ENCODE measurements around the gene ZBTB20. TPM values are rescaled to one million over a fixed set of nuclear protein-coding genes. Genes with fewer than 3 reads are reported as not detected.

ZBTB20 gene
- total RNA-seq, 1 experiment from 2014 or later: 26.5 TPM

DNA sequence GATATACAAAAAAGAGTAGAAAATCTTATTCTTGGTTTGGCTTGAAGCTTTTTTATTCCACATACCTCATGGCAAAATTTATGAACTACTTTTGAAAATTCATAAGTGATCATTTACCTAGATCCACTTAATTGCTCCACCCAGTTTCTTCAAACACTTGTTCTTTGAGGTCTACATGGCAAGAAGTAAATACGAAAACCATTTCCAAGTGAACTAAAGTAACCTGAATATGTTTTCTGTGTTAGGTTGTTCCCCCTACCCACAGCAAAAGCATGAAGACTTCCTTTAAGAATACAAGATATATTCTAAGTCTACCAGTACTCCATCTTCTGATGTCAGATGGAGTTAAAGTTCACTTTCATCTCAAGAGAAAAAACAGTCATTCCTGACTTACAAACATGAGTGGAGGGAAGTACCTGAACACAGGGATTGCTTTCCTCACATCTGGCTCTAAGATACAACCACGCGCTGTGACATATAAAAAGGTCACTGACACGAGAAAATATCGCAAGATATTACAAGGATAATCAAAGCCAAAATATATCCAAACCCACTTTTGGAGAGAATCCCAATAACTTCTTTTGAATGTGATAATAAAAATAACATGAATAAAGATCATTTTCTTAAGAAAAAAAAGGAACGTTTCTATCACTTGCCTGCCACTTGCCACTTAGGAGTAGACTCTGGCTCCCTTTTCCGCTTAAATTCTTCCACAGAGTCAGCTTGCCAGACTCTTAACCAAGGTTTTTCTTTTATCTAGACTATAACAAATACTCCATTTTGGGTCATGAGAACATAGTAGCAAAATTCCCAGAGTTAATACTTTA is 428.8 kb downstream of the ZBTB20 start:
- intact Hi-C loops (cut with micrococcal nuclease; ENCODE audit: unreplicated experiment): no loop called here
- Histone ChIP-seq H3K9me3 (ENCODE audit: insufficient read depth, low read depth) (no peaks in the 10 kb centered on the region), H3K27ac (no peak overlapping the region), H3K9me2 (ENCODE audit: insufficient read depth) (no peaks in the 10 kb centered on the region), H3K27me3 (ENCODE audit: insufficient read depth, low read depth) (no peaks in the 10 kb centered on the region), H4K20me1 (ENCODE audit: insufficient read depth) (no peaks in the 10 kb centered on the region), H2AFZ (no peak overlapping the region), H3F3A (ENCODE audit: insufficient read depth, low read depth) (no peaks in the 10 kb centered on the region), H3K4me2 (no peak overlapping the region), H3K4me1 (replicated peaks; ENCODE audit: insufficient read depth) (no peaks in the 10 kb centered on the region), H3K4me3 (no peak overlapping the region), H3K36me3 (ENCODE audit: low read depth) (no peaks in the 10 kb centered on the region), H3K79me2 (ENCODE audit: low read depth) (no peaks in the 10 kb centered on the region)
- ChIA-PET CTCF (no interaction called here), POLR2A (ENCODE audit: unreplicated experiment) (no interaction called here)
- BruUV-seq (replicated peaks): no TSS peak
- DNase-seq: no peak
- TF ChIP-seq EZH2 (IDR thresholded peaks at IDR 0.05; ENCODE audit: low read depth): no peak
- TF ChIP-seq, protein P1, sequence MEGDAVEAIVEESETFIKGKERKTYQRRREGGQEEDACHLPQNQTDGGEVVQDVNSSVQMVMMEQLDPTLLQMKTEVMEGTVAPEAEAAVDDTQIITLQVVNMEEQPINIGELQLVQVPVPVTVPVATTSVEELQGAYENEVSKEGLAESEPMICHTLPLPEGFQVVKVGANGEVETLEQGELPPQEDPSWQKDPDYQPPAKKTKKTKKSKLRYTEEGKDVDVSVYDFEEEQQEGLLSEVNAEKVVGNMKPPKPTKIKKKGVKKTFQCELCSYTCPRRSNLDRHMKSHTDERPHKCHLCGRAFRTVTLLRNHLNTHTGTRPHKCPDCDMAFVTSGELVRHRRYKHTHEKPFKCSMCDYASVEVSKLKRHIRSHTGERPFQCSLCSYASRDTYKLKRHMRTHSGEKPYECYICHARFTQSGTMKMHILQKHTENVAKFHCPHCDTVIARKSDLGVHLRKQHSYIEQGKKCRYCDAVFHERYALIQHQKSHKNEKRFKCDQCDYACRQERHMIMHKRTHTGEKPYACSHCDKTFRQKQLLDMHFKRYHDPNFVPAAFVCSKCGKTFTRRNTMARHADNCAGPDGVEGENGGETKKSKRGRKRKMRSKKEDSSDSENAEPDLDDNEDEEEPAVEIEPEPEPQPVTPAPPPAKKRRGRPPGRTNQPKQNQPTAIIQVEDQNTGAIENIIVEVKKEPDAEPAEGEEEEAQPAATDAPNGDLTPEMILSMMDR (conservative IDR thresholded peaks at IDR 0.05): no peak

DNA sequence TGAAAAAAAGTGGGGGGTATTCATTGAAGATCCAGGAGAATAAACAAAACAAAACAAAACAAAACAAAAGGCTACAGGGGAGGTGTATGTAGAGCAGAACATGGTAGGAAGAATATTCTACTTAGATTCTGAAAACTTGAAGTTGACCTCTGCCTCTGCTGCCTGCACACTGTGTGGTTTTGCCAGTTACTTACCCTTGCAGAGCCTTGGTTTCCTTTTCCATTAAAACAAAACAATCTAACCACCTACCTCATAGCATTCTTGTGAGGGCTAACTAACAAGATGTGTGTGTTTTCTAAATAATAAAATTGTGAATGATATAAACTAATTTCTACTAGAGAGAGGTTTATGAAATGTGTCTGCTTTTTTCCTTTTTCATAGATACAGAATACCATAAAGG is 430.2 kb downstream of the ZBTB20 start:
- DNase-seq: no peak
- H2AFZ ChIP-seq: no peak overlapping the region
- H3K9me3 ChIP-seq (ENCODE audit: insufficient read depth, low read depth): no peaks in the 10 kb centered on the region
- no peaks in the 10 kb centered on the region for H4K20me1 ChIP-seq (ENCODE audit: insufficient read depth)
- H3K79me2 ChIP-seq (ENCODE audit: low read depth): no peaks in the 10 kb centered on the region
- no peaks in the 10 kb centered on the region for H3K4me1 ChIP-seq (replicated peaks; ENCODE audit: insufficient read depth)
- intact Hi-C loops (cut with micrococcal nuclease; ENCODE audit: unreplicated experiment): no loop called here
- H3K36me3 ChIP-seq (ENCODE audit: low read depth): no peaks in the 10 kb centered on the region
- H3K27ac ChIP-seq: no peak overlapping the region
- BruUV-seq (replicated peaks): no TSS peak
- POLR2A ChIA-PET (ENCODE audit: unreplicated experiment): no interaction called here
- H3K4me2 ChIP-seq: no peak overlapping the region
- H3F3A ChIP-seq (ENCODE audit: insufficient read depth, low read depth): no peaks in the 10 kb centered on the region
- H3K27me3 ChIP-seq (ENCODE audit: insufficient read depth, low read depth): no peaks in the 10 kb centered on the region
- CTCF ChIA-PET: no interaction called here
- H3K4me3 ChIP-seq: no peak overlapping the region
- TF ChIP-seq, protein P1 (conservative IDR thresholded peaks at IDR 0.05): no peak
- no peak for TF ChIP-seq EZH2 (IDR thresholded peaks at IDR 0.05; ENCODE audit: low read depth)
- H3K9me2 ChIP-seq (ENCODE audit: insufficient read depth): no peaks in the 10 kb centered on the region

DNA sequence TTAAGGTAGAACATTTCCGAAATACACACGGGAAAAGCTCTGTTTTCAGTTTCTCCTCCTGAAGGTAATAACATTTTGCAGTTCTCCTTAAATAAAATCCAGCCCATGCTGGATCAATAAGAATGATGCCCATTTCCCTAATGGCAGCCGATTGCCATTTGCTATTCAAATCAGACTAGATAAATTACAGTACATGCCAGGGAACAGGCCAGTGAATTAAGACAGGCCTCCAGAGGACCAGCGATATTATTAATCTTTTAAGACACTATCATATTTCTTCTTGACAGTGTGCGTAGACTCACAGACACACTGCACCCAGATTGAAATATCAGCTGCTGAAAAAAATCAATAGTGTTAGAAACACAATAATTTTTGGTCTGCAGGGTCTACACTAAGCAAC is 431.0 kb downstream of the ZBTB20 start:
- H3K27me3 ChIP-seq (ENCODE audit: insufficient read depth, low read depth): no peaks in the 10 kb centered on the region
- no peaks in the 10 kb centered on the region for H4K20me1 ChIP-seq (ENCODE audit: insufficient read depth)
- BruUV-seq (replicated peaks): no TSS peak
- no peaks in the 10 kb centered on the region for H3K9me2 ChIP-seq (ENCODE audit: insufficient read depth)
- no peaks in the 10 kb centered on the region for H3K4me1 ChIP-seq (replicated peaks; ENCODE audit: insufficient read depth)
- H2AFZ ChIP-seq: no peak overlapping the region
- ChIA-PET CTCF (no interaction called here), POLR2A (ENCODE audit: unreplicated experiment) (no interaction called here)
- H3K36me3 ChIP-seq (ENCODE audit: low read depth): no peaks in the 10 kb centered on the region
- H3K79me2 ChIP-seq (ENCODE audit: low read depth): no peaks in the 10 kb centered on the region
- H3K4me2 ChIP-seq: no peak overlapping the region
- no peaks in the 10 kb centered on the region for H3F3A ChIP-seq (ENCODE audit: insufficient read depth, low read depth)
- no peak overlapping the region for H3K4me3 ChIP-seq
- H3K9me3 ChIP-seq (ENCODE audit: insufficient read depth, low read depth): no peaks in the 10 kb centered on the region
- H3K27ac ChIP-seq: no peak overlapping the region
- intact Hi-C loops (cut with micrococcal nuclease; ENCODE audit: unreplicated experiment): no loop called here
- TF ChIP-seq, protein P1 (conservative IDR thresholded peaks at IDR 0.05): no peak
- no peak for TF ChIP-seq EZH2 (IDR thresholded peaks at IDR 0.05; ENCODE audit: low read depth)
- DNase-seq: no peak

All from PC-9 (cell line).